HCT116 (cell line): ENCODE measurements around the gene TSPAN11. TPM values are rescaled to one million over a fixed set of nuclear protein-coding genes. Genes with fewer than 3 reads are reported as not detected.

ENCODE experiments used
- ATAC-seq: fragments of 200-7000 bp; cut with Tn5 transposase; 2 replicates; pipeline ENCODE4 v1.9.1; 2020; ENCODE audit warnings: mild to moderate bottlenecking, moderate library complexity
- BruUV-seq: library from RNA; stranded (reverse); fragments of 400-500 nt; replicated peaks from 2 replicates; lab custom pipeline; 2021; lab: Mats Ljungman, UMichigan
- CTCF ChIA-PET: fragments of 300-600 bp; sonication (Branson Sonifier 250); formaldehyde crosslinking; loops from one replicate; lab custom pipeline; 2021; ENCODE audit warnings: antibody characterized with exemption; lab: Charles Lee
- POLR2A ChIA-PET: fragments of 300-600, 350-600 bp; sonication (Branson Sonifier 250); formaldehyde crosslinking; loops from one replicate; lab custom pipeline; 2021; ENCODE audit warnings: antibody characterized with exemption; lab: Charles Lee
- RAD21 ChIA-PET, 2 experiments: fragments of 300-600 bp; sonication (Branson Sonifier 250); formaldehyde crosslinking; loops; one replicate each; lab custom pipeline; 2023; ENCODE audit warnings: low total read pairs in 2 of 2; ENCODE audit not compliant: uncharacterized antibody in 2 of 2, unreplicated experiment in 2 of 2, low non-redundant PET in 1 of 2; lab: Charles Lee
- DNase-seq: peaks from one replicate; pipeline ENCODE4 v3.0.0-alpha.2; 2010; ENCODE audit warnings: low read depth, low spot score
- H2AFZ ChIP-seq: fragments of 200-600 bp; shearing (Covaris generic), sonication (generic); 2 replicates; pipeline ENCODE4 v1.6.1; 2017; ENCODE audit warnings: low read depth, mixed run types, mixed read lengths, antibody characterized with exemption, low read length; ENCODE audit not compliant: poor library complexity, severe bottlenecking
- H3K27ac ChIP-seq: 2 replicates; pipeline ENCODE4 v1.5.1; 2012; ENCODE audit warnings: low read depth, low read length
- H3K27me3 ChIP-seq: fragments of 200-600 bp; sonication (generic); 2 replicates; pipeline ENCODE4 v1.6.1; 2016; ENCODE audit warnings: mixed run types, low read length, mixed read lengths; ENCODE audit not compliant: insufficient read depth
- H3K36me3 ChIP-seq, 2 experiments: fragments of 200-500 bp in 1 of 2; fragments of 200-600 bp in 1 of 2; sonication (Bioruptor generic) in 1 of 2; sonication (generic) in 1 of 2; 2 replicates each; pipeline versions ENCODE4 v1.5.1 to v1.6.1; 2014 to 2016; ENCODE audit warnings: low read length in 2 of 2, inconsistent platforms in 1 of 2, mixed read lengths in 1 of 2, mixed run types in 1 of 2; ENCODE audit not compliant: insufficient read depth in 2 of 2, control insufficient read depth in 1 of 2
- H3K4me1 ChIP-seq, 2 experiments: fragments of 200-600 bp in 1 of 2; sonication (generic) in 1 of 2; 2 replicates each; pipeline versions ENCODE4 v1.5.1 to v1.6.1; 2012 to 2017; ENCODE audit warnings: low read length in 2 of 2, inconsistent platforms in 1 of 2, mild to moderate bottlenecking in 1 of 2, mixed read lengths in 1 of 2, mixed run types in 1 of 2, moderate library complexity in 1 of 2; ENCODE audit not compliant: insufficient read depth in 2 of 2, control insufficient read depth in 1 of 2
- H3K4me2 ChIP-seq: fragments of 200-600 bp; sonication (generic); 2 replicates; pipeline ENCODE4 v1.6.1; 2017; ENCODE audit warnings: mixed run types, low read length, mixed read lengths
- H3K4me3 ChIP-seq, 2 experiments: fragments of 200-600 bp in 1 of 2; sonication (generic) in 1 of 2; replicated peaks in 1 of 2; 2 replicates each; pipeline ENCODE4 v1.5.1; 2011 to 2016; ENCODE audit warnings: low read length in 2 of 2, control low read depth in 1 of 2, low read depth in 1 of 2, mild to moderate bottlenecking in 1 of 2, mixed read lengths in 1 of 2, mixed run types in 1 of 2
- H3K79me2 ChIP-seq: fragments of 200-600 bp; sonication (generic); 2 replicates; pipeline ENCODE4 v1.6.1; 2017; ENCODE audit warnings: mild to moderate bottlenecking, mixed run types, low read length, moderate library complexity, mixed read lengths; ENCODE audit not compliant: insufficient read depth
- H3K9ac ChIP-seq: fragments of 200-600 bp; sonication (generic); 2 replicates; pipeline ENCODE4 v1.6.1; 2016; ENCODE audit warnings: low read length, mixed read lengths
- H3K9me2 ChIP-seq: fragments of 200-600 bp; sonication (generic), shearing (Covaris generic); 2 replicates; pipeline ENCODE4 v1.6.1; 2017; ENCODE audit warnings: mixed run types, mild to moderate bottlenecking, moderate library complexity; ENCODE audit not compliant: insufficient read depth
- H3K9me3 ChIP-seq, 2 experiments: fragments of 200-500 bp in 1 of 2; fragments of 200-600 bp in 1 of 2; sonication (Bioruptor generic) in 1 of 2; sonication (generic) in 1 of 2; 2 replicates each; pipeline ENCODE4 v1.6.1; 2014 to 2017; ENCODE audit warnings: low read length in 2 of 2, mixed read lengths in 2 of 2, inconsistent platforms in 1 of 2, low read depth in 1 of 2, mild to moderate bottlenecking in 1 of 2, mixed run types in 1 of 2, moderate library complexity in 1 of 2; ENCODE audit not compliant: control insufficient read depth in 1 of 2, insufficient read depth in 1 of 2
- H4K20me1 ChIP-seq: fragments of 200-600 bp; sonication (generic), shearing (Covaris generic); 2 replicates; pipeline ENCODE4 v1.6.1; 2017; ENCODE audit warnings: mixed run types, mild to moderate bottlenecking, moderate library complexity; ENCODE audit not compliant: insufficient read depth
- ATF3 ChIP-seq: IDR thresholded peaks from 2 replicates; pipeline ENCODE4 v1.6.1; 2012
- CBX3 ChIP-seq: IDR thresholded peaks from 2 replicates; pipeline ENCODE4 v1.6.1; 2012; ENCODE audit warnings: low read depth
- CEBPB ChIP-seq: IDR thresholded peaks from 2 replicates; pipeline ENCODE4 v1.6.1; 2012; ENCODE audit warnings: low read depth
- ELF1 ChIP-seq: IDR thresholded peaks from 2 replicates; pipeline ENCODE4 v1.6.1; 2012; ENCODE audit warnings: low read depth, borderline replicate concordance
- EZH2 ChIP-seq: fragments of 200-600 bp; sonication (generic); IDR thresholded peaks from 2 replicates; pipeline ENCODE4 v1.6.1; 2017; ENCODE audit warnings: antibody characterized with exemption, mixed run types
- EZH2phosphoT487 ChIP-seq: fragments of 200-600 bp; IDR thresholded peaks from 2 replicates; pipeline ENCODE4 v1.6.1; 2018; ENCODE audit warnings: antibody characterized with exemption, borderline replicate concordance
- FOSL1 ChIP-seq: IDR thresholded peaks from 2 replicates; pipeline ENCODE4 v1.6.1; 2012; ENCODE audit warnings: low read depth
- JUND ChIP-seq: IDR thresholded peaks from 2 replicates; pipeline ENCODE4 v1.6.1; 2012
- POLR2A ChIP-seq: IDR thresholded peaks from 2 replicates; pipeline ENCODE4 v1.7.0; 2011; ENCODE audit warnings: borderline replicate concordance; ENCODE audit not compliant: insufficient read depth, insufficient read length; ENCODE audit errors: extremely low read depth
- RAD21 ChIP-seq: IDR thresholded peaks from 2 replicates; pipeline ENCODE4 v1.6.1; 2012; ENCODE audit warnings: low read depth, mild to moderate bottlenecking
- REST ChIP-seq: IDR thresholded peaks from 2 replicates; pipeline ENCODE4 v1.6.1; 2012; ENCODE audit warnings: low read depth
- SIN3A ChIP-seq: IDR thresholded peaks from 2 replicates; pipeline ENCODE4 v1.6.1; 2012; ENCODE audit warnings: low read depth
- SP1 ChIP-seq: IDR thresholded peaks from 2 replicates; pipeline ENCODE4 v1.6.1; 2012; ENCODE audit warnings: low read depth
- SRF ChIP-seq: IDR thresholded peaks from 2 replicates; pipeline ENCODE4 v1.6.1; 2012; ENCODE audit warnings: low read depth
- TCF7L2 ChIP-seq: IDR thresholded peaks from 2 replicates; pipeline ENCODE4 v1.7.0; 2011; ENCODE audit warnings: borderline replicate concordance, inconsistent platforms; ENCODE audit not compliant: insufficient read depth, insufficient read length; ENCODE audit errors: extremely low read depth
- YY1 ChIP-seq: IDR thresholded peaks from 2 replicates; pipeline ENCODE4 v1.6.1; 2011; ENCODE audit warnings: low read length, low read depth, moderate library complexity, mild to moderate bottlenecking; ENCODE audit not compliant: insufficient replicate concordance; ENCODE audit errors: extremely low read depth
- ZBTB33 ChIP-seq: IDR thresholded peaks from 2 replicates; pipeline ENCODE4 v1.6.1; 2011; ENCODE audit warnings: mild to moderate bottlenecking, low read length, moderate library complexity; ENCODE audit not compliant: insufficient replicate concordance; ENCODE audit errors: extremely low read depth
- ZFX ChIP-seq: fragments of 450-650 bp; IDR thresholded peaks from 2 replicates; pipeline ENCODE4 v1.6.1; 2017
- ZNF274 ChIP-seq: fragments of 200-500 bp; sonication (Bioruptor generic); IDR thresholded peaks from 2 replicates; pipeline ENCODE4 v1.6.1; 2014; ENCODE audit warnings: mild to moderate bottlenecking, low read depth, low read length, inconsistent platforms
- intact Hi-C: fragments of 100-400 bp; cut with micrococcal nuclease; formaldehyde crosslinking; loops from 2 replicates; pipeline ENCODE4 v1.10.0; 2022
- total RNA-seq: library from RNA; stranded (reverse); gene quantifications from one replicate; pipeline ENCODE4 v1.2.1, GENCODE V29; 2021; ENCODE audit not compliant: unreplicated experiment

TSPAN11 gene
- total RNA-seq, 1 experiment from 2014 or later, result not detected

- RAD21 ChIA-PET, result no interaction called here
- no peak overlapping the region for H3K4me3 ChIP-seq
- H3K9me2 ChIP-seq, result no peaks in the 10 kb centered on the region
- TF ChIP-seq JUND (no peak), ZFX (no peak), ELF1 (no peak), FOSL1 (no peak), REST (no peak), SRF (no peak), ZBTB33 (no peak), ZNF274 (no peak), YY1 (no peak), SP1 (no peak), EZH2phosphoT487 (no peak), ATF3 (no peak), TCF7L2 (no peak), CBX3 (no peak), CEBPB (no peak), SIN3A (no peak), POLR2A (no peak), RAD21 (no peak), EZH2 (no peak)
- H3K36me3 ChIP-seq, result no peaks in the 10 kb centered on the region
- BruUV-seq, result no TSS peak
- H3K27me3 ChIP-seq, result peaks cover 24% of the 10 kb centered on the region
- intact Hi-C loops, result no loop called here
- no peaks in the 10 kb centered on the region for H3K9me3 ChIP-seq
- no peak overlapping the region for H3K27ac ChIP-seq
- CTCF ChIA-PET, result no interaction called here
- DNase-seq (no peak), ATAC-seq (no peak)
- POLR2A ChIA-PET, result no interaction called here
- no peak overlapping the region for H3K9ac ChIP-seq
- H3K79me2 ChIP-seq, result no peaks in the 10 kb centered on the region
- no peaks in the 10 kb centered on the region for H4K20me1 ChIP-seq
- H2AFZ ChIP-seq, result no peak overlapping the region
- no peak overlapping the region for H3K4me2 ChIP-seq
- H3K4me1 ChIP-seq, result no peaks in the 10 kb centered on the region
Observed at GRCh38 chr12:30880061-30880460, 46.5 kb upstream of the TSPAN11 start.
